Liver (tissue), 9 donors: ENCODE results near the gene ZNF620. TPM values are rescaled to one million over a fixed set of nuclear protein-coding genes. Genes with fewer than 3 reads are reported as not detected.

ENCODE experiments used
- DNase-seq: peaks from one replicate; pipeline ENCODE4 v3.0.0-alpha.2; 2017; ENCODE audit warnings: low spot score
- H3K27ac ChIP-seq, 2 donors: one replicate each; pipeline ENCODE4 v1.7.0; 2013; ENCODE audit warnings: inconsistent platforms in 2 of 2, low read length in 2 of 2, control low read depth in 1 of 2, low read depth in 1 of 2, mild to moderate bottlenecking in 1 of 2
- H3K27me3 ChIP-seq, 4 donors: one replicate each; pipeline versions ENCODE4 v1.6.1 to v1.7.0; 2013; ENCODE audit warnings: low read length in 3 of 4, inconsistent platforms in 1 of 4, mild to moderate bottlenecking in 1 of 4, moderate library complexity in 1 of 4; ENCODE audit not compliant: control insufficient read depth in 4 of 4, insufficient read depth in 4 of 4
- H3K36me3 ChIP-seq, 4 donors: one replicate each; pipeline versions ENCODE4 v1.6.1 to v1.7.0; 2013; ENCODE audit warnings: low read length in 3 of 4, mild to moderate bottlenecking in 3 of 4, low read depth in 1 of 4, moderate library complexity in 1 of 4; ENCODE audit not compliant: control insufficient read depth in 4 of 4, insufficient read depth in 3 of 4
- H3K4me1 ChIP-seq, 4 donors: one replicate each; pipeline versions ENCODE4 v1.6.1 to v1.7.0; 2013; ENCODE audit warnings: low read length in 3 of 4, mild to moderate bottlenecking in 3 of 4, moderate library complexity in 1 of 4; ENCODE audit not compliant: control insufficient read depth in 4 of 4, insufficient read depth in 4 of 4
- H3K4me3 ChIP-seq, 3 donors: one replicate each; pipeline versions ENCODE4 v1.6.1 to v1.7.0; 2013; ENCODE audit warnings: low read length in 3 of 3, control low read depth in 1 of 3, low read depth in 1 of 3, mild to moderate bottlenecking in 1 of 3
- H3K9ac ChIP-seq, 2 donors: one replicate each; pipeline ENCODE4 v1.7.0; 2013; ENCODE audit warnings: low read length in 2 of 2, mild to moderate bottlenecking in 2 of 2, moderate library complexity in 2 of 2, control low read depth in 1 of 2, low read depth in 1 of 2
- H3K9me3 ChIP-seq, 4 donors: one replicate each; pipeline versions ENCODE4 v1.6.1 to v1.7.0; 2013; ENCODE audit warnings: low read length in 3 of 4; ENCODE audit not compliant: control insufficient read depth in 4 of 4
- CTCF ChIP-seq: fragments of 150-350 bp; IDR thresholded peaks from 2 replicates; pipeline ENCODE4 v1.5.1; 2017; ENCODE audit warnings: improper control_type of control experiment, low read depth, low read length; ENCODE audit not compliant: missing input control
- EGR1 ChIP-seq, 2 donors: IDR thresholded peaks; 2 replicates each; pipeline ENCODE4 v1.6.1; 2016 to 2018; ENCODE audit warnings: antibody characterized with exemption in 2 of 2, low read depth in 2 of 2
- FOXA1 ChIP-seq: IDR thresholded peaks from 2 replicates; pipeline ENCODE4 v1.6.1; 2016; ENCODE audit warnings: antibody characterized with exemption
- FOXA2 ChIP-seq: IDR thresholded peaks from 2 replicates; pipeline ENCODE4 v1.6.1; 2016; ENCODE audit warnings: antibody characterized with exemption
- HNF4A ChIP-seq, 2 donors: conservative IDR thresholded peaks; 2 replicates each; pipeline ENCODE4 v1.6.1; 2016; ENCODE audit warnings: antibody characterized with exemption in 2 of 2, mild to moderate bottlenecking in 2 of 2
- HNF4G ChIP-seq: IDR thresholded peaks from 2 replicates; pipeline ENCODE4 v1.6.1; 2016; ENCODE audit warnings: antibody characterized with exemption
- JUND ChIP-seq, 2 donors: IDR thresholded peaks; 2 replicates each; pipeline ENCODE4 v1.6.1; 2016; ENCODE audit warnings: antibody characterized with exemption in 2 of 2
- MAX ChIP-seq: IDR thresholded peaks from 2 replicates; pipeline ENCODE4 v1.6.1; 2016; ENCODE audit warnings: antibody characterized with exemption
- NR2F2 ChIP-seq: IDR thresholded peaks from 2 replicates; pipeline ENCODE4 v1.6.1; 2016; ENCODE audit warnings: antibody characterized with exemption
- RAD21 ChIP-seq, 2 donors: IDR thresholded peaks; 2 replicates each; pipeline ENCODE4 v1.6.1; 2016; ENCODE audit warnings: antibody characterized with exemption in 2 of 2, mild to moderate bottlenecking in 2 of 2
- RXRA ChIP-seq, 2 donors: IDR thresholded peaks; 2 replicates each; pipeline ENCODE4 v1.6.1; 2017 to 2018; ENCODE audit warnings: antibody characterized with exemption in 2 of 2, mild to moderate bottlenecking in 1 of 2
- SP1 ChIP-seq: IDR thresholded peaks from 2 replicates; pipeline ENCODE4 v1.6.1; 2018; ENCODE audit warnings: antibody characterized with exemption, mild to moderate bottlenecking
- YY1 ChIP-seq: IDR thresholded peaks from 2 replicates; pipeline ENCODE4 v1.6.1; 2016; ENCODE audit warnings: antibody characterized with exemption, mild to moderate bottlenecking
- ZBTB33 ChIP-seq: IDR thresholded peaks from 2 replicates; pipeline ENCODE4 v1.6.1; 2016; ENCODE audit warnings: antibody characterized with exemption
- WGBS: extraction: QIAGEN DNeasy Blood & Tissue Kit; methylation state at CpG from one replicate; pipeline ENCODE4 v1.1.7; 2013; 5-methylcytosine and 5-hydroxymethylcytosine counted together
- polyA plus RNA-seq, 2 donors: library from polyadenylated mRNA; stranded (reverse) in 1 of 2; unstranded in 1 of 2; fragments of 200-250 nt in 1 of 2; fragments of >200 nt in 1 of 2; fragmentation: Nextera tagmentation in 1 of 2; extraction: Ambion mirVana in 1 of 2; gene quantifications; one replicate each; pipeline versions ENCODE4 v1.2.1 to v1.2.3, GENCODE V29; 2013 to 2015
- total RNA-seq, 2 donors: library from RNA; depleted of rRNA; stranded (reverse); fragments of >200 nt; gene quantifications; one replicate each; pipeline ENCODE4 v1.2.3, GENCODE V29; 2014
- TF ChIP-seq, protein P1 (sequence below): IDR thresholded peaks from 2 replicates; pipeline ENCODE4 v1.6.1; 2016; ENCODE audit warnings: antibody characterized with exemption, mild to moderate bottlenecking
- donor health status: healthy.
- donor health status: healthy.
- donor health status: healthy.
- donor health status: healthy.
- donor health status: healthy.

ZNF620 gene
- total and polyA plus RNA-seq, 4 donors, result 0.95 to 7.1 (median 1.7) TPM

- Histone ChIP-seq H3K27me3 (no peaks in the 10 kb centered on the region), H3K4me1 (peaks cover 0 to 3% (median 1%) of the 10 kb centered on the region in 4 donors), H3K9ac (no peak overlapping the region), H3K4me3 (no peak overlapping the region), H3K36me3 (peaks cover 8 to 53% (median 37%) of the 10 kb centered on the region in 4 donors), H3K27ac (no peak overlapping the region), H3K9me3 (no peaks in the 10 kb centered on the region)
- no peak for TF ChIP-seq YY1
- no peak for TF ChIP-seq SP1
- no peak for TF ChIP-seq FOXA1
- TF ChIP-seq CTCF, result no peak
- no peak for TF ChIP-seq RXRA (IDR thresholded peaks at IDR 0.05)
- TF ChIP-seq RAD21 (IDR thresholded peaks at IDR 0.05), result no peak
- TF ChIP-seq JUND (IDR thresholded peaks at IDR 0.05), result no peak
- no peak for TF ChIP-seq HNF4A (conservative IDR thresholded peaks at IDR 0.05)
- TF ChIP-seq, protein P1, sequence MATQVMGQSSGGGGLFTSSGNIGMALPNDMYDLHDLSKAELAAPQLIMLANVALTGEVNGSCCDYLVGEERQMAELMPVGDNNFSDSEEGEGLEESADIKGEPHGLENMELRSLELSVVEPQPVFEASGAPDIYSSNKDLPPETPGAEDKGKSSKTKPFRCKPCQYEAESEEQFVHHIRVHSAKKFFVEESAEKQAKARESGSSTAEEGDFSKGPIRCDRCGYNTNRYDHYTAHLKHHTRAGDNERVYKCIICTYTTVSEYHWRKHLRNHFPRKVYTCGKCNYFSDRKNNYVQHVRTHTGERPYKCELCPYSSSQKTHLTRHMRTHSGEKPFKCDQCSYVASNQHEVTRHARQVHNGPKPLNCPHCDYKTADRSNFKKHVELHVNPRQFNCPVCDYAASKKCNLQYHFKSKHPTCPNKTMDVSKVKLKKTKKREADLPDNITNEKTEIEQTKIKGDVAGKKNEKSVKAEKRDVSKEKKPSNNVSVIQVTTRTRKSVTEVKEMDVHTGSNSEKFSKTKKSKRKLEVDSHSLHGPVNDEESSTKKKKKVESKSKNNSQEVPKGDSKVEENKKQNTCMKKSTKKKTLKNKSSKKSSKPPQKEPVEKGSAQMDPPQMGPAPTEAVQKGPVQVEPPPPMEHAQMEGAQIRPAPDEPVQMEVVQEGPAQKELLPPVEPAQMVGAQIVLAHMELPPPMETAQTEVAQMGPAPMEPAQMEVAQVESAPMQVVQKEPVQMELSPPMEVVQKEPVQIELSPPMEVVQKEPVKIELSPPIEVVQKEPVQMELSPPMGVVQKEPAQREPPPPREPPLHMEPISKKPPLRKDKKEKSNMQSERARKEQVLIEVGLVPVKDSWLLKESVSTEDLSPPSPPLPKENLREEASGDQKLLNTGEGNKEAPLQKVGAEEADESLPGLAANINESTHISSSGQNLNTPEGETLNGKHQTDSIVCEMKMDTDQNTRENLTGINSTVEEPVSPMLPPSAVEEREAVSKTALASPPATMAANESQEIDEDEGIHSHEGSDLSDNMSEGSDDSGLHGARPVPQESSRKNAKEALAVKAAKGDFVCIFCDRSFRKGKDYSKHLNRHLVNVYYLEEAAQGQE, result no peak
- no peak for TF ChIP-seq MAX
- no peak for TF ChIP-seq FOXA2
- TF ChIP-seq ZBTB33, result no peak
- no peak for TF ChIP-seq HNF4G
- no peak for TF ChIP-seq EGR1 (IDR thresholded peaks at IDR 0.05; ENCODE audit: low read depth in 2 of 2)
- 88% methylated on average over 4 of the region's 4 CpGs for WGBS
- no peak for DNase-seq
These were observed 40.8 kb upstream of the ZNF620 start for GRCh38 chr3:40465111-40465407.

GRCh38 chr3:40465456-40465855, 40.4 kb upstream of the ZNF620 start:
- H3K4me3 ChIP-seq, result no peak overlapping the region
- no peaks in the 10 kb centered on the region for H3K27me3 ChIP-seq
- TF ChIP-seq FOXA1 (no peak), SP1 (no peak), MAX (no peak), NR2F2 (no peak), HNF4G (no peak), HNF4A (conservative IDR thresholded peaks at IDR 0.05) (no peak)
- TF ChIP-seq, protein P1, result no peak
- H3K9me3 ChIP-seq, result no peaks in the 10 kb centered on the region
- H3K4me1 ChIP-seq, result peaks cover 0 to 3% (median 1%) of the 10 kb centered on the region in 4 donors
- peaks cover 7 to 49% (median 33%) of the 10 kb centered on the region in 4 donors for H3K36me3 ChIP-seq
- no peak overlapping the region for H3K27ac ChIP-seq
- H3K9ac ChIP-seq, result no peak overlapping the region
- no peak for DNase-seq
- 94% methylated on average over 2 of the region's 2 CpGs for WGBS
